Stimulated activated CD8-positive, alpha-beta memory T cell treated with anti-CD3 and anti-CD28 coated beads, Interleukin-15, amount 100 ng/mL, for 4 hours (primary cell): ENCODE measurements around the gene ITGB5.

Source experiments
- DNase-seq, 2 donors: peaks; one replicate each; pipeline ENCODE4 v3.0.0-alpha.2; 2020; ENCODE audit warnings: low read depth in 2 of 2

The ITGB5 gene

DNA sequence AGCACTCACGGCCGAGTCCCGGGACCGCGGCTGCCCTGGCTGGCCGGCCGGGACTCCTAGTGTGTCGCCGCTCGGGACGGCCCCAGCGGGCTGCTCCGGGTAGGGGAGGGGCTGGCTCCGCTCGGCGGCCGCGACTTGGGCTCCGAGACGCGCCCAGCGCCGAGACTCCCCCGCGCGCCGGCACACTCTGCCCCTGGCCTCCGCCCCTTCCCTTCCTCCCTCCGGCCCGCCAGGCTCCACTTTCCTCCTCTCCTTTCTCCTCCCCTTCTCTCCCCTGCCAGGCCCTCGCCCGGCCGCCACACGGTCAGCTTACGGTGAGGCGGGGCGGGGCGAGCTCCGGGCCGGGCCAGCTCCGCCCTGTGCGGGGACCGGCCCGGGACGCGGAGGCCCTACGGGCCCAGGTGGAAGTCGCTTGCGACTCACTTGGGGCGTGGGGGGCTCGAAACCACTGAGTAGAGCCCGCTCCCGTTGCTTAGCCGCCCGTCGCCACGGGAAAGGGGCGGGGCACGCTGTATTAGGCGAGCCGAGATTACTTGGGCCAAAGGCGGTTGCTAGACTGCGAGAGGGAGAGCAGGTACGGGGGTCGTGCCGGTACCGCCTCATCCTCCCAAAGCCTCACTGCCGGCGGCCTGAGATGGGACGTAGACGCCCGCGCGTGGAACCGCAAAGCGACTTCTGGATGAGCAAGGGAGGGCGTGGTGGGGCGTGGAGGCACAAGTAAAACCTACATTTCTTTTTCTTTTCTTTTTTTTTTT is at the start of gene ITGB5:
Gene ITGB5 (minus strand): TSS at position 189 of the 755 bp plus-strand sequence. CDS start 365 bp downstream, outside the sequence.
- DNase-seq: peak in 1 of 2 donors; percentile 3

- no peak for DNase-seq
Observed at GRCh38 chr3:124935794-124936542, 48.8 kb upstream of the ITGB5 start.

DNA sequence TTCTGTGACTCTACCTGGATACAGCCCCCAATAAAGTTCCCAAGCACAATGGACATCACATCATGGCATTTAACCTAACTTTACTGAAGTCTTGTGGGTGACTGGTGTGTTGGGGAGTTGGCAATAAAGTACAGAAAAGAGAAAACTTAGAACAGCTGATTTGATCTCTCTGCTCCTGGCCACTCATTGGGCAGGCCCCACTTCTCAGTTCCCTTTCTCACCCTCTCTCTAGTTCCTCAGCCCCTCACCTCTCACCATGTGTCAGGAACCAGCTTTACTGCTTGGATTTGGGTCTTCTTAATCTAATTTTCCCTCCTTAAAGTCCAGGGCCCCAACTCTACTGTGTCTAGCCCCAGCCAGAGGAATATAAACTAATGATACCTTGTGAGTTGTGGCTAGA is 48.1 kb upstream of the ITGB5 start:
- DNase-seq: no peak

DNA sequence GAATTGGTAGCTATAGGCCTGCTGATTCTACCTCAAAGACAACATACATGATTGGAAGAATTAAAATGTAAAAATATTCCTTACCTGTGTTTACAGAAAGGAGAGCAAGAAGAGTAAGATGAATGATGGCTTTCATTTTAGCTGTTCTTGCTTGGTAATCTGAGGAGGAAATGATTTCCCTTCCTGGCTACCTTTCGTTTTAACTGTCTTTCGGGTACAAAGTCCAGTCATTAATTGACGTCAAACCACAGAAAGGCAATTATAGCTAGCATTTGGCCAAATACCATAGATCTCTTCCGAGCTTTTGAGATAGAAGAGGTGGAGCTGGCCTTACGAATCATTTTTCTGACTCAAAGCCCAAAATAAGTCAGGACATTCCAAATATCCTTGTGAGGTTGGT is 47.4 kb upstream of the ITGB5 start, which contains the start of gene MUC13:
Gene MUC13 (minus strand): TSS at position 175 of the 400 bp plus-strand sequence. CDS start 39 bp downstream, at position 136.
- DNase-seq: no peak

DNA sequence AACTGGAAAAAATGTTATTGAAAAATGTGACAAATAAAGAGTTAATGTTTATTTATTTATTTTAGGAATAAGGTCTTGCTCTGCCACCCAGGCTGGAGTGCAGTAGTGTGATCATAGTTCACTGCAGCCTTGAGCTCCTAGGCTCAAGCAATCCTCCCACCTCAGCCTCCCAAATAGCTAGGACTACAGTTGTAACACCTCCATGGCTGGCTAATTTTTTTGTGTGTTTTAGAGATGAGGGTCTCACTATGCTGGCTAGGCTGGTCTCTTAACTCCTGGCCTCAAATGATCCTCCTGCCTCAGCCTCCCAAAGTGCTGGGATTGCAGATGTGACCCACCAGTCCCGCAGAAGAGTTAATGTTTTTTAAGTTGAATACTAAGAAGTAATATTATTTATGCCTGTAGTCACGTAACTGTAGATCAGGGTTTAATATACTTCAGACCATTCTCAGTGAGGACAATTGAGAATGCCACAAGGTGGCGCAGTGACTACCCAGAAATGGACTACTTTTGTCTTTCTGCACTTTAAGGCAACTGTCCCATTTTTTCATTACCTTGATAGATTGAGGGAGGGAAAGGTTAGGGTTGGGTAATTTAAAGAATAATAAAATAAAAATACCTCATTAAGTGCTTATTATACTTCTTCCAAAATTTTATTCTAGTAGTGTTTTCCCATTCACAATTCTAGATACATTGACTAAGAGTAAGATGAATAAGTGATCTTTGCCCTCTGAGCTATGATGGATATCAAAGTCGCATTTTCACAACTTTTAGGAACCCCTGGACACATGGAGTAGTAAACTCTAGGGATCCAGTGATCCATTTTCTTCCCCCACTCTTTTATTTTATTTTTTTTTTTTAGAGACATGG is 41.4 kb upstream of the ITGB5 start:
- DNase-seq: peak in 1 of 2 donors; percentile 30

- no peak for DNase-seq
Observed at GRCh38 chr3:124927574-124928045, 40.4 kb upstream of the ITGB5 start.

GRCh38 chr3:124926426-124927101 is 39.4 kb upstream of the ITGB5 start:
- DNase-seq: no peak

DNA sequence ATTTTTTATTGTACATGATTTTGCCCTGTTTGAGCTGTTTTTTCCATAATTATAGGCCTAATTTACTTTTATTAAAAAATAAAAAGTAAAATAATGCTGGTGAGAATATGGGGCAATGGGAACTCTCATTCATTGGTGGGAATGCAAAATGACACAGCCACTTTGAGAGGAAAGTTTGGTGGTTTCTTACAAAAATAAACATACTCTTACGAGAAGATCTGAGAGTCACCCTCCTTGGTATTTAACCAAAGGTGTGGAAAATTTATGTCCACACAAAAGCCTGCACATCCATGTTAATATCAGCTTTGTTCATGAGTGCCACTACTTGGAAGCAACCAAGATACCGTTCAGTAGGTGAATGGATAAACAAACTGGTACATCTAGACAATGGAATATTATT is 37.6 kb upstream of the ITGB5 start:
- DNase-seq: no peak

GRCh38 chr3:124923833-124924232 is 36.7 kb upstream of the ITGB5 start:
- DNase-seq: no peak

- no peak for DNase-seq
Observed at GRCh38 chr3:124920718-124921117, 33.6 kb upstream of the ITGB5 start.

GRCh38 chr3:124919756-124920155 is 32.6 kb upstream of the ITGB5 start:
- DNase-seq: no peak

DNA sequence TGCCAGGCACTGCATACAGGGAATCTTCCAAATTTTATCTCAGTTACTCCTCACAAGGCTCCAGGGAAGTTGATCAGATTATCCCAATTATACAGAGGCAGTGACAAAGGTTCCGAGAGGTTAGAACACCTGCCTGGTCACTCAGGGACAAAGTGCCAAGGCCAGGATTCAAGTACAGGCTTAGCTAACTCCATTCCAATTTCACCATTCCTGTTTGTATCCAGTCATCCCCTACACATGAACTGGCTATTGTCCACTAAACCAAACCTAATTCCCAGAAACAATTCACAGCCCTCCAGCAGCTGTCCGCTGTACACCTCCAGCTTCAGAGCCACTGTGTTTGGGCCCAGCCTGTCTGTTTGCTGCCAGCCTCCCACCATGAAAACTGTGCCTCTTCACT is 31.4 kb upstream of the ITGB5 start:
- no peak for DNase-seq

GRCh38 chr3:124916837-124917409 is 29.8 kb upstream of the ITGB5 start:
- DNase-seq: no peak

- no peak for DNase-seq
Observed at GRCh38 chr3:124915254-124915653, 28.1 kb upstream of the ITGB5 start.

GRCh38 chr3:124907957-124908356 is 20.8 kb upstream of the ITGB5 start:
- no peak for DNase-seq

GRCh38 chr3:124904835-124905492 is 17.8 kb upstream of the ITGB5 start:
- DNase-seq: no peak

DNA sequence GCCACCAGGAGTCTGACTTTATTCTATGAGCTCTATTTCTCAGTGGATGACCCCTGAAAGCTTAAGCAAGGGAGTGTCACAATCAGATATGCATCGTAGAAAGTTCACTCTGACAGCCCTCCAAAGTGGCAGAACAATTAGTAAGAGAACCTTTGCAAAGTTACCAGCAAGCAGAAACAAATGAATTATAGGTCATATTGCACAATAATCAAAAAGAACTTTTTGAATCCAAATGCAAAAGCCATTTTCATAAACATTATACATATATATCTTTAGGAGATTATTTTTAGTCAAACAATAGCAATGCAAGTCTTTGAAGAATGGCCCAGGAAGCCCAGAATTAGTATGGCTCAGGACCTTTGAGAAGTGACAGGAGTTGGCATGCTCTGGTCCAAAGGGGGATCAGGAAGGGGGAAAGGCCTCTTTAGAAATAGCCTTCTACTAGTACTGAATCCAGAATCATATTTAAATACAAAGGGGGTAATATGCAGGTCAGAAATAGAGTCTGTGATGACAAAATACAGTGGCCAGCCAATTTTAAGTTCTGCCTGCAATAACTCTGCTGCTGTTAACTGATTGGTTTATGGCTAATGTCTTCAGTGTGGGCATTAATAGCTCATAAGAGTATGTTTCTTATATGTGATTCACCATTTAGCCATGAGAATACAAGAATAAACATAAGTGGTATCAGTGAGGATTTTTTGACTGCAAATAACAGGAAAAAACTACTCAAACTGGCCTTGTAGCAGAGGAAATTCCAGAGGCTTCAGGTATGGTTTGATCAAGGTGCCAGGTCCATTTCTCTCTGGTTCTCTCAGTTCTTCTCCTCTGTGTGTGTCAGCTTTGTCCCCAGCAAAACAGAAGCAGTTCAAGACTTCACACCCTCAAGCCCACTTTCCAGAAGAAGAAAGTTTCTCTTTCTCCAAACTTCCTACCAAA is 17.0 kb upstream of the ITGB5 start:
- no peak for DNase-seq

GRCh38 chr3:124896824-124897526 is 9.8 kb upstream of the ITGB5 start:
- no peak for DNase-seq

- DNase-seq: no peak
Observed at GRCh38 chr3:124895756-124896155, 8.6 kb upstream of the ITGB5 start.
